HG02885 (cell line): ENCODE results near the gene PRAMEF14.
"Not testable (repeated sequence)": the region's sequence is repeated elsewhere in the genome, so short reads cannot be mapped to it uniquely, and the experiment has no call there.

ENCODE experiments used
- ATAC-seq: cut with Tn5 transposase; IDR thresholded peaks from one replicate; pipeline ENCODE4 v1.9.1; 2021; ENCODE audit warnings: mild to moderate bottlenecking; ENCODE audit not compliant: unreplicated experiment, poor library complexity

PRAMEF14 gene

GRCh38 chr1:13347034-13347433 lies at the start of gene PRAMEF14:
TSS of gene PRAMEF14 (minus strand) at chr1:13347134. CDS start at chr1:13345314, 1,820 bp downstream.
- ATAC-seq: not testable (repeated sequence)

DNA sequence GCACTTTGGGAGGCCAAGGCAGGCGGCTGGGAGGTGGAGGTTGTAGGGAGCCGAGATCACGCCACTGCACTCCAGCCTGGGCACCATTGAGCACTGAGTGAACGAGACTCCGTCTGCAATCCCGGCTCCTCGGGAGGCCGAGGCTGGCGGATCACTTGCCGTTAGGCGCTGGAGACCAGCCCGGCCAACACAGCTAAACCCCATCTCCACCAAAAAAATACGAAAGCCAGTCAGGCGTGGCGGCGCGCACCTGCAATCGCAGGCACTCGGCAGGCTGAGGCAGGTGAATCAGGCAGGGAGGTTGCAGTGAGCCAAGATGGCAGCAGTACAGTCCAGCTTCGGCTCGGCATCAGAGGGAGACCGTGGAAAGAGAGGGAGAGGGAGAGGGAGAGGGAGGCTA lies 48.4 kb upstream of the PRAMEF14 start:
- not testable (repeated sequence) for ATAC-seq

DNA sequence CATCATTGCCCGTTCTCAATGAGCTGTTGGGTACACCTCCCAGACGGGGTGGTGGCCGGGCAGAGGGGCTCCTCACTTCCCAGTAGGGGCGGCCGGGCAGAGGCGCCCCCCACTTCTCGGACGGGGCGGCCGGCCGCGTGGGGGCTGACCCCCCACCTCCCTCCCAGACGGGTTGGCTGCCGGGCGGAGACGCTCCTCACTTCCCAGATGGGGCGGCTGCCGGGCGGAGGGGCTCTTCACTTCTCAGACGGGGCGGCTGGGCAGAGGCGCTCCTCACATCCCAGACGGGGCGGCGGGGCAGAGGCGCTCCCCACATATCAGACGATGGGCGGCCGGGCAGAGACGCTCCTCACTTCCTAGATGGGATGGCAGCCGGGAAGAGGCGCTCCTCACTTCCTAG lies 47.8 kb upstream of the PRAMEF14 start:
- ATAC-seq: not testable (repeated sequence)

- ATAC-seq: not testable (repeated sequence)
Observed at GRCh38 chr1:13393004-13393403, 46.1 kb upstream of the PRAMEF14 start.

GRCh38 chr1:13389332-13389731 lies 42.4 kb upstream of the PRAMEF14 start, which contains the start of gene PRAMEF17:
TSS of gene PRAMEF17 (plus strand) at chr1:13389632. CDS start at chr1:13389658, 26 bp downstream.
- ATAC-seq: not testable (repeated sequence)

GRCh38 chr1:13380380-13380779 lies 33.4 kb upstream of the PRAMEF14 start:
- not testable (repeated sequence) for ATAC-seq

- not testable (repeated sequence) for ATAC-seq
Observed at GRCh38 chr1:13378983-13379382, 32.0 kb upstream of the PRAMEF14 start.

- ATAC-seq: not testable (repeated sequence)
Observed at GRCh38 chr1:13368544-13368943, 21.6 kb upstream of the PRAMEF14 start.

DNA sequence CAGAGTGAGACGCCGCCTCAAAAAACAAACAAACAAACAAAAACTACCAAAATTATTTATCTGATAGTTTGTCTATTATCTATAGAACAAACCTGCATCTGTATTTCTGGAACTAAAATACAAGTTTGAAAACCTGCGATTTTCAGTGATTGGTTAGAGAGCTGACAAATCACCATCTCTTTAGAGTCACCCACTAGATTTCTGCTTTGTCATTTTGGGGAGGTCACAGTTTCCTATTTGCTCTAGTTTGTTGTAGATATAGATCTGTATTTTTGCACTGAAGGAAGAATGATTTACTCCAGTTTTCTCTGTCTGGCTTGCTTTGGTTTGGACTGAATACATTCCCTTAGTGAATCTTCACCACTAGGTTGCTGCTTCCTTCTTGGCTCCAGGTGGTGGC lies 19.6 kb upstream of the PRAMEF14 start:
- not testable (repeated sequence) for ATAC-seq

- not testable (repeated sequence) for ATAC-seq
Observed at GRCh38 chr1:13364928-13365327, 18.0 kb upstream of the PRAMEF14 start.

DNA sequence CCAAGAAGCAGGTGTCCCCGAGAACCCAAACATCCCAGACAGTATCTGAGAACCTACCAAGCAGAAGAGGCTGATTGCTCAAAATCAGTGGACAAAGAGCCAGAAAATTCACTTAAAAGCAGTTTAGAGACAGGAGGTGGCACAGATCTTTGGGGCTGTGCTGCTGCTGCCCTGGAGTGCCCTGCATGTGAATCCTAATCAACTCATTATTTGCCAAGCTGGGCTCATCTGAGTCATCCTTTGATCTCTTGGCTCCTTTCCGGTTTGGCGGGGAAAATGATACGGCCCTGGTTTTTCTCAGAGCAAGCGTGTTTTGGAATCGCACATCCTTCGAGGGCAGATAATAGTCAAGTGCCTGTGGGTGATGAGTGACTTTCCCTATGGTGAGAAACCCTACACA lies 15.4 kb upstream of the PRAMEF14 start:
- ATAC-seq: not testable (repeated sequence)

DNA sequence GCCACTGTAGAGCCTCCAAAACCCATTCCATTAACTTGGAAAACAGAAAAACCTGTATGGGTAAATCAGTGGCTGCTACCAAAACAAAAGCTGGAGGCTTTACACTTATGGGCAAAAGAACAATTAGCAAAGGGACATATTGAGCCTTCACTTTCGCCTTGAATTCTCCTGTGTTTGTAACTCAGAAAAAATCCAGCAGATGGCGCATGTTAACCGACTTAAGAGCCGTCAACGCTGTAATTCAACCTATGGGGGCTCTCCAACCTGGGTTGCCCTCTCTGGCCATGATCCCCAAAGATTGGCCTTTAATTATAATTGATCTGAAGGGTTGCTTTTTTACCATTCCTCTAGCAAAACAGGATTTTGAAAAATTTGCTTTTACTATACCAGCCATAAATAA lies 9.8 kb upstream of the PRAMEF14 start:
- ATAC-seq: not testable (repeated sequence)

DNA sequence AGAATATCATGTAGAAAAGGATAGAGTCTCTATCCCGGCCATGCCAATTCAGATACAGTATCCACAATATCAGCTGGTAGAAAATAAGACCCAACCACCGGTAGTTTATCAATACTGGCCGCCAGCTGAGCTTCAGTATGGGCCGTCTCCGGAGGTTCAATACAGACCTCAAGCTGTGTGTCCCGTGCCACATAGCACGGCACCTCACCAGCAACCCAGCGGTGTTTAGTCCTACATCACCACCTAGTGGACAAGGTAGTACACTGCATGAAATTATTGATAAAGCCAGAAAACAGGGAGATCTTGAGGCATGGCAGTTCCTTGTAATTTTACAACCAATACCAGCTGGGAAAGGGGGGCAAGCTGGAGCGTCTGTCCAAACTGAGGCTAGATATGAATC lies 7.5 kb upstream of the PRAMEF14 start:
- ATAC-seq: not testable (repeated sequence)

DNA sequence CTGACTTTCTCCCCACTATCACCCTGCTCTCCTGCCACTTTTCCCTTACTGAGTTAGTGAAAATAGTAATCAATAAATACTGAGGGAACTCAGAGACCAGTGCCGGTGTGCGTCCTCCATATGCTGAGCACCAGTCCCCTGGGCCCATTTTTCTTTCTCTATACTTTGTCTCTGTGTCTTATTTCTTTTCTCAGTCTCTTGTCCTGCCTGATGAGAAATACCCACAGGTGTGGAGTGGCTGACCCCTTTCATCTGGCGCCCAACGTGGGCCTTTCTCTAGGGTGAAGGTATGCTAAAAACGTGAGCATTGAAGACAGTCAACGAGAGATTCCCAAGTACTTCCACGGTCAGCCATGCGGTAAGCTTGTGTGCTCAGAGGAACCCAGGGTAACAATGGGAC lies 6.5 kb upstream of the PRAMEF14 start:
- ATAC-seq: not testable (repeated sequence)

- not testable (repeated sequence) for ATAC-seq
Observed at GRCh38 chr1:13342496-13342895, 4.4 kb downstream of the PRAMEF14 start.

DNA sequence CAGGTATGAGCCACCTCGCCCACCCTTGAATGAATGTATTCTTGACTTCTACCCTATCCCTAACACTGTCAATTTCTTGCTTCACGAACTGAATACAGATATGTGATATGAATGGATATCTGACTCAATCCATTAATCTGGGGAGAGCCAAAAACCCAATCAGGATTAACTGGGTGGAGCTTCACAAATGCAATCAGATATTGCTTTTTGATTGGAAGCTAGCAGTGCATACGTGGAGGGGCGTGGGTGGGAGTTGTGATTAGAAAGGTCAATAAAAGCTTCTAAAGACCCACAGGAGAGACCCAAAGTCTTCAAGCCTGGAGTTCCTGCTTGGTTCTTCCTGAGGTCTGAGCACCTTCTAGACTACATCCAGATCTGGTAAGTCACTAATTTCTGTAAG lies 31.7 kb downstream of the PRAMEF14 start, which contains the start of gene PRAMEF15:
Gene PRAMEF15 (plus strand): TSS at position 301 of the 400 bp plus-strand sequence. CDS start 2,827 bp downstream, outside the sequence.
- not testable (repeated sequence) for ATAC-seq

DNA sequence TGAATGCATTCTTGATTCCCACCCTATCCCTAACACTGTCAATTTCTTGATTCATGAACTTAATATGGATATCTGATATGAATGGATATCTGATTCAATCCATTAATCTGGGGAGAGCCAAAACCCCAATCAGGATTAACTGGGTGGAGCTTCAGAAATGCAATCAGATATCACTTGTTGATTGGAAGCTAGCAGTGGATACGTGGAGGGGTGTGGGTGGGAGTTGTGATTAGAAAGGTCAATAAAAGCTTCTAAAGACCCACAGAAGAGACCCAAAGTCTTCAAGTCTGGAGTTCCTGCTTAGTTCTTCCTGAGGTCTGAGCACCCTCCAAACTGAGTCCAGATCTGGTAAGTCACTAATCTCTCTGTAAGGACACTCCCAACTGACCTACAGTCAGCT lies 43.7 kb downstream of the PRAMEF14 start, which contains the start of gene PRAMEF33:
Gene PRAMEF33 (plus strand): TSS at position 301 of the 400 bp plus-strand sequence. CDS start 2,416 bp downstream, outside the sequence.
- not testable (repeated sequence) for ATAC-seq

DNA sequence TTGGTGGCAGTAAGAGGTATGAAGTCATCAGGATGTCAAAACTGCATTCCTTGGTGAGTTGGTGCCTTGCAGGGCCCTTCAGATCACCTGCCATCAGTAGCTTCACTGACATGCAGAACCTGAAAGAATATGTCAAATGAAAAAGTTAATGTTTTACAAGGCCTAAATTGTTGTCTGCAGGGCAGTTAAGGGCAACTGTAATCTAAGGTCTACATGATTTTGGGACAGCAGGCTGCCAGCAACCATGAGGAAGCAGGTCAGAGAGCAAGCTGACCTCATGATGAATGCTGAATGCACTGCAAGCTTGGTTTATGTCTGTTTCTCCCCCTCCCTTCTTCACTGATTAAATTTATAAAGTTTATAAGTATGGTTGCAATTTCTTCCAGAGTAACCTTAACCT lies 44.7 kb downstream of the PRAMEF14 start:
- not testable (repeated sequence) for ATAC-seq

DNA sequence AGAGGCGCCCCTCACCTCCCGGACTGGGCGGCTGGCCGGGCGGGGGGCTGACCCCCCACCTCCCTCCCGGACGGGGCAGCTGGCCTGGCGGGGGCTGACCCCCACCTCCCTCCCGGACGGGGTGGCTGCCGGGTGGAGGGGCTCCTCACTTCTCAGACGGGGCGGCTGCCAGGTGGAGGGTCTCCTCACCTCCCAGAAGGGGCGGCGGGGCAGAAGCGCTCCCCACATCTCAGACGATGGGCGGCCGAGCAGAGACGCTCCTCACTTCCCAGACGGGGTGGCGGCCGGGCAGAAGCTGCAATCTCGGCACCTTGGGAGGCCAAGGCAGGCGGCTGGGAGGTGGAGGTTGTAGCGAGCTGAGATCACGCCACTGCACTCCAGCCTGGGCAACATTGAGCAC lies 48.2 kb downstream of the PRAMEF14 start:
- ATAC-seq: not testable (repeated sequence)

DNA sequence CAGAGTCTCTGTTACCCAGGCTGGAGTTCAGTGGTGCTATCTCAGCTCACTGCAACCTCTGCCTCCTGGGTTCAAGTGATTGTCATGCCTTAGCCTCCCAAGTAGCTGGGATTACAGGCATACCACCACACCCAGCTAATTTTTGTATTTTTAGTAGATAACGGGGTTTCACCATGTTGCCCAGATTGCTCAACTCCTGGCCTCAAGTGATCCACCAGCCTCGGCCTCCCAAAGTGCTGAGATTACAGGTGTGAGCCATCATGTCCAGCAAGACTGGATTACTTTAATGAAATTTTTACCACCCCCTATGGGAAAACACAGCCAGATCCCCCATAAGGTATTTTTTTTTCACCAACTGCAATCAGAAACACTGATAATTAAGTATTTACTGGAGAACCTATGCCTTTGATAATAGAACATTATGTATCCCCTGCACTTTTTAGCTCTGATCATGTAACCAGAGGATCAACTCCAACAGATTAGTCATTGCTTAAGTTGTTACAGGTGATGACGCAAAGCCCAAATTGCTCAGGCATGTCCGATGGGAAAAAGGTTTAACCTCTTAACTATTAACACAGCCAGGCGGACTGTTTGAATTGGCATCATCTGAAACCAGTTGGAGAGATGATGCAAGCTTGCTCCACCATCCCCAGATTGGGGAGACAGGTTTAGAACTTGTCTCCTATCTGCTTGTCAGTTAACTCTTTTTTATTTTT lies 49.6 kb downstream of the PRAMEF14 start:
- not testable (repeated sequence) for ATAC-seq
